ENCODE measurements around the gene VAV3. TPM values are rescaled to one million over a fixed set of nuclear protein-coding genes. Genes with fewer than 3 reads are reported as not detected.
"Not testable (repeated sequence)": the region's sequence is repeated elsewhere in the genome, so short reads cannot be mapped to it uniquely, and the experiment has no call there.

Gene VAV3
- total and polyA plus RNA-seq, 12 donors = 1.1 to 8.5 (median 4.1) TPM

DNA sequence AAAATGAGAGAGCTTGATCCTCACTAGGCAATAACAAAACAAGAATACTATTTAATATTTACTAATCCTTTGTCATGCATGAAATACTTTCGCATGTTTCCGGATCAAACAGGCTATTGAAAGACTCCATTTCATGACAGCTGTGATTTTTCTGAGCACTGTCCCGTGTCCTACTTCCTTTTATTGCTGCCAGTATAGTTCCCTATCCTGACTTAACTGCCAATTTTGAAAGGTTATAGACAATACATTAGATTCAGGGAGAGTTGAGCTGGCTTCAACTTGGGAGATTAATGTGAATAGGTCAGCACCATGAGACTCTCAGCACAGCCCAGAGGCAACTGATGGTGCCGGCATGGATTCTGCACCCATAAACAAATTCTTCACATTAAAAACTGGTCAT is 225.8 kb downstream of the VAV3 start:
- no peaks in the 10 kb centered on the region for H3K9me3 ChIP-seq (replicated peaks in 1 of 3)
- intact Hi-C loops (cut with DNase I) = no loop called here
- no peak for TF ChIP-seq POLR2A (IDR thresholded peaks at IDR 0.05)
- TF ChIP-seq, protein P1, sequence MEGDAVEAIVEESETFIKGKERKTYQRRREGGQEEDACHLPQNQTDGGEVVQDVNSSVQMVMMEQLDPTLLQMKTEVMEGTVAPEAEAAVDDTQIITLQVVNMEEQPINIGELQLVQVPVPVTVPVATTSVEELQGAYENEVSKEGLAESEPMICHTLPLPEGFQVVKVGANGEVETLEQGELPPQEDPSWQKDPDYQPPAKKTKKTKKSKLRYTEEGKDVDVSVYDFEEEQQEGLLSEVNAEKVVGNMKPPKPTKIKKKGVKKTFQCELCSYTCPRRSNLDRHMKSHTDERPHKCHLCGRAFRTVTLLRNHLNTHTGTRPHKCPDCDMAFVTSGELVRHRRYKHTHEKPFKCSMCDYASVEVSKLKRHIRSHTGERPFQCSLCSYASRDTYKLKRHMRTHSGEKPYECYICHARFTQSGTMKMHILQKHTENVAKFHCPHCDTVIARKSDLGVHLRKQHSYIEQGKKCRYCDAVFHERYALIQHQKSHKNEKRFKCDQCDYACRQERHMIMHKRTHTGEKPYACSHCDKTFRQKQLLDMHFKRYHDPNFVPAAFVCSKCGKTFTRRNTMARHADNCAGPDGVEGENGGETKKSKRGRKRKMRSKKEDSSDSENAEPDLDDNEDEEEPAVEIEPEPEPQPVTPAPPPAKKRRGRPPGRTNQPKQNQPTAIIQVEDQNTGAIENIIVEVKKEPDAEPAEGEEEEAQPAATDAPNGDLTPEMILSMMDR (IDR thresholded peaks at IDR 0.05) = no peak
- H3K4me1 ChIP-seq (replicated peaks in 1 of 2) = no peaks in the 10 kb centered on the region
- 66 to 71% (median 68%) methylated on average over 4 of the region's 4 CpGs for WGBS, 4 donors
- H3K27ac ChIP-seq = peak overlapping the region in 1 of 5 donors; percentile 0
- no peaks in the 10 kb centered on the region for H3K36me3 ChIP-seq (replicated peaks in 1 of 2)
- H3K27me3 ChIP-seq = no peaks in the 10 kb centered on the region
- H3K4me3 ChIP-seq = no peak overlapping the region
- peak in 1 of 7 donors; percentile 16 for DNase-seq

GRCh38 chr1:107733401-107733800 is 231.6 kb downstream of the VAV3 start:
- H3K27me3 ChIP-seq; H3K9me3 ChIP-seq (replicated peaks in 1 of 3); intact Hi-C loops (cut with DNase I); H3K36me3 ChIP-seq (replicated peaks in 1 of 2); H3K27ac ChIP-seq; DNase-seq; H3K4me1 ChIP-seq (replicated peaks in 1 of 2); H3K4me3 ChIP-seq: not testable (repeated sequence)
- WGBS, 4 donors = 81 to 86% (median 83%) methylated on average over 7 of the region's 7 CpGs

DNA sequence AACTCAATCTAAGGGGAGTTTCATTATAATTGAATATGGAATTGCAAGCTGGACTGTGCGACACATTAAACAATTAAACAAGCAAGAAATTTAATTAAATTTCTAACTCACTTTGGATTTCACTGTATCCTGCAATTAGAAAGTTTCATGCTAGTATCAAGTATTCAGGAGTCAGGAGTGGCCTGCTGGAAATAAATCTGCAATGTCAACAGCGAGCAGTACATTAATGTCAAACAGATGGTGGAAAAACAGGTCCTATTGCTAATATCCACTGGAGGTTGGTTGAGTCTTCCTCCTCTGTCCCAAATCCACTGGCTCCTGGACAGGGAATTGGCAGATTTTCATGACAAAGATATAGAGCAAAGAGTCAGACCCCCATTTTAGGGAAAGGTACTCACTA is 237.1 kb downstream of the VAV3 start:
- H3K27ac ChIP-seq = no peak overlapping the region
- 78 to 90% (median 85%) methylated on average over 2 of the region's 2 CpGs for WGBS, 4 donors
- no peak for DNase-seq
- TF ChIP-seq, protein P1 (IDR thresholded peaks at IDR 0.05) = no peak
- TF ChIP-seq POLR2A (IDR thresholded peaks at IDR 0.05) = no peak
- H3K9me3 ChIP-seq (replicated peaks in 1 of 3) = no peaks in the 10 kb centered on the region
- H3K36me3 ChIP-seq (replicated peaks in 1 of 2) = no peaks in the 10 kb centered on the region
- H3K4me1 ChIP-seq (replicated peaks in 1 of 2) = no peaks in the 10 kb centered on the region
- intact Hi-C loops (cut with DNase I) = no loop called here
- no peaks in the 10 kb centered on the region for H3K27me3 ChIP-seq
- no peak overlapping the region for H3K4me3 ChIP-seq

DNA sequence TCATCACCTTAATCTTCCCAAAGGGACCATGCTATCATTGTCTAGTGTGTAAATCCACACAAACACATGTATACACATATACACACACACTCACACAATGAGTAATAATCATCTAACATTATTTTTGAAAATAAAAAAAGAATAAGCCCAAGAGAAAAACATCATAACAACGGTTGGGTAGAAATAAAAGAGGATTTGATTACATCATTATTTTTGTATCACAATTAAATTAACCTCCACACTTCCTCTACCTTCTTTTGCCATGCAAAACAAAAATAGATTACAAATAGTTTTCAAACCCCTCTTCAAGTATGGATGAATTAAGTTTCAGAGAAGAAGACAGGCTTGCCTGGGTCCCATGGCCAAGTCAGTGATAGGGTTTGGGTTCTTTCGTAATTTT is 238.1 kb downstream of the VAV3 start:
- no peak overlapping the region for H3K27ac ChIP-seq
- H3K4me1 ChIP-seq (replicated peaks in 1 of 2) = no peaks in the 10 kb centered on the region
- no peak overlapping the region for H3K4me3 ChIP-seq
- no peak for DNase-seq
- H3K9me3 ChIP-seq (replicated peaks in 1 of 3) = no peaks in the 10 kb centered on the region
- intact Hi-C loops (cut with DNase I) = no loop called here
- H3K36me3 ChIP-seq (replicated peaks in 1 of 2) = no peaks in the 10 kb centered on the region
- no peaks in the 10 kb centered on the region for H3K27me3 ChIP-seq
- TF ChIP-seq, protein P1 (IDR thresholded peaks at IDR 0.05) = no peak
- TF ChIP-seq POLR2A (IDR thresholded peaks at IDR 0.05) = no peak
- WGBS, 4 donors = 70 to 81% (median 74%) methylated on average over 2 of the region's 2 CpGs

DNA sequence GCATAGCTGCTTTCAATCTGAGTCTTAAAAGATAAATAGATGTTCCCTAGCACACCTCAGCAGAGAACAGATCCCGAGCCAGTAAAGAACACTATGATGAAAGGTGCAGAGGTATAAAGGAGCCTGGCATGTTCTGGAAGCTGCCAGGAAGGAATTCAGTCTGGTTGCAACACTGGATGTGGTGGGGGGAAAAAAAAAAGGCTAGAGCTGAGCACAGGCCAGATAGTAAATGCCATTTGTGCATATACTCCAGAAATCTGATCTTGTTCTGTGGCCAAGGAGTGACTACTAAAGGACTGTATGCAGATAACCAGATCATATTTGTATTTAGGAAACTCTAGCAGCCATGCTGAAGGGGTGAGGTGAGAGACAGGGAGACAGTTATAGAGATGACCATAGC is 240.3 kb downstream of the VAV3 start:
- 53 to 65% (median 63%) methylated on average over 1 of the region's 1 CpG for WGBS, 4 donors
- H3K4me1 ChIP-seq (replicated peaks in 1 of 2) = no peaks in the 10 kb centered on the region
- DNase-seq = no peak
- TF ChIP-seq, protein P1 (IDR thresholded peaks at IDR 0.05) = no peak
- no peak for TF ChIP-seq POLR2A (IDR thresholded peaks at IDR 0.05)
- H3K27ac ChIP-seq = no peak overlapping the region
- H3K9me3 ChIP-seq (replicated peaks in 1 of 3) = no peaks in the 10 kb centered on the region
- H3K27me3 ChIP-seq = no peaks in the 10 kb centered on the region
- H3K4me3 ChIP-seq = no peak overlapping the region
- intact Hi-C loops (cut with DNase I) = no loop called here
- no peaks in the 10 kb centered on the region for H3K36me3 ChIP-seq (replicated peaks in 1 of 2)

DNA sequence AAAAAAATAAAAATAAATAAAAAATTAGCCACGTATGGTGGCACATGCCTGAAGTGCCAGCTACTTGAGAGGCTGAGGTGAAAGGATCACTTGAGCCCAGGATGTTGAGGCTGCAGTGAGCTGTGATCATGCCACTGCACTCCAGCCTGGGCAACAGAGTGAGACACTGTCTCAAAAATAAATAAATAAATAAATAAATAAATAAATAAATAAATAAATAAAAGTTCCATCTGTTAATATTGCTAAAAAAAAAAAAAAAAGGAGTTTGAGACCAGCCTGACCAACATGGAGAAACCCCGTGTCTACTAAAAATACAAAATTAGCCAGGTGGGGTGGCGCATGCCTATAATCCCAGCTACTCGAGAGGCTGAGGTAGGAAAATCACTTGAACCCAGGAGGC is 244.8 kb downstream of the VAV3 start:
- H3K4me1 ChIP-seq (replicated peaks in 1 of 2); H3K27me3 ChIP-seq; H3K36me3 ChIP-seq (replicated peaks in 1 of 2); DNase-seq; H3K9me3 ChIP-seq (replicated peaks in 1 of 3); H3K4me3 ChIP-seq; intact Hi-C loops (cut with DNase I); H3K27ac ChIP-seq: not testable (repeated sequence)
- 90 to 94% (median 93%) methylated on average over 4 of the region's 4 CpGs for WGBS, 4 donors

Data from adrenal gland (tissue), 12 donors.